GM21367 (cell line): ENCODE results near the gene ZMAT5.

Source experiments
- ATAC-seq: cut with Tn5 transposase; IDR thresholded peaks from one replicate; pipeline ENCODE4 v1.9.1; 2021; ENCODE audit not compliant: unreplicated experiment

The ZMAT5 gene

GRCh38 chr22:29692327-29692640 is 74.5 kb downstream of the ZMAT5 start:
- ATAC-seq: no peak

GRCh38 chr22:29691636-29692326 is 75.0 kb downstream of the ZMAT5 start:
- ATAC-seq: no peak

GRCh38 chr22:29690476-29690875 is 76.3 kb downstream of the ZMAT5 start:
- no peak for ATAC-seq

- no peak for ATAC-seq
These were observed 77.0 kb downstream of the ZMAT5 start for GRCh38 chr22:29689880-29690213.

- no peak for ATAC-seq
These were observed 77.5 kb downstream of the ZMAT5 start for GRCh38 chr22:29689206-29689879.

- no peak for ATAC-seq
These were observed 82.6 kb downstream of the ZMAT5 start for GRCh38 chr22:29684244-29684643.

- ATAC-seq: no peak
These were observed 83.3 kb downstream of the ZMAT5 start for GRCh38 chr22:29683536-29683935.
